ENCODE measurements around the gene PCBP4. TPM values are rescaled to one million over a fixed set of nuclear protein-coding genes. Genes with fewer than 3 reads are reported as not detected.

Gene PCBP4
- total RNA-seq, 1 donor from 2014 or later = 30.5 TPM

- Mint-ChIP-seq H3K4me1 (peaks cover 36% of the 10 kb centered on the region), H3K27ac (no peak overlapping the region), H3K4me3 (no peak overlapping the region), H3K36me3 (peaks cover 7% of the 10 kb centered on the region), H3K9me3 (no peaks in the 10 kb centered on the region), H3K27me3 (ENCODE audit: insufficient read depth, low read depth) (peaks cover 16% of the 10 kb centered on the region)
- no peak overlapping the region for H3K27ac ChIP-seq
- H3F3A ChIP-seq (ENCODE audit: low read depth) = peaks cover 36% of the 10 kb centered on the region
- H2AFZ ChIP-seq (replicated peaks) = no peak overlapping the region
- no peak overlapping the region for H3K4me2 ChIP-seq
- peaks cover 63% of the 10 kb centered on the region for H4K20me1 ChIP-seq (ENCODE audit: low read depth)
- DNase-seq (ENCODE audit: low spot score) = no peak
- TF ChIP-seq EZH2 (IDR thresholded peaks at IDR 0.05) (no peak), EZH2phosphoT487 (IDR thresholded peaks at IDR 0.05) (no peak)
- TF ChIP-seq, protein P1, sequence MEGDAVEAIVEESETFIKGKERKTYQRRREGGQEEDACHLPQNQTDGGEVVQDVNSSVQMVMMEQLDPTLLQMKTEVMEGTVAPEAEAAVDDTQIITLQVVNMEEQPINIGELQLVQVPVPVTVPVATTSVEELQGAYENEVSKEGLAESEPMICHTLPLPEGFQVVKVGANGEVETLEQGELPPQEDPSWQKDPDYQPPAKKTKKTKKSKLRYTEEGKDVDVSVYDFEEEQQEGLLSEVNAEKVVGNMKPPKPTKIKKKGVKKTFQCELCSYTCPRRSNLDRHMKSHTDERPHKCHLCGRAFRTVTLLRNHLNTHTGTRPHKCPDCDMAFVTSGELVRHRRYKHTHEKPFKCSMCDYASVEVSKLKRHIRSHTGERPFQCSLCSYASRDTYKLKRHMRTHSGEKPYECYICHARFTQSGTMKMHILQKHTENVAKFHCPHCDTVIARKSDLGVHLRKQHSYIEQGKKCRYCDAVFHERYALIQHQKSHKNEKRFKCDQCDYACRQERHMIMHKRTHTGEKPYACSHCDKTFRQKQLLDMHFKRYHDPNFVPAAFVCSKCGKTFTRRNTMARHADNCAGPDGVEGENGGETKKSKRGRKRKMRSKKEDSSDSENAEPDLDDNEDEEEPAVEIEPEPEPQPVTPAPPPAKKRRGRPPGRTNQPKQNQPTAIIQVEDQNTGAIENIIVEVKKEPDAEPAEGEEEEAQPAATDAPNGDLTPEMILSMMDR (IDR thresholded peaks at IDR 0.05) = no peak
- no peak overlapping the region for H3K9ac ChIP-seq
- no peaks in the 10 kb centered on the region for H3K79me2 ChIP-seq (ENCODE audit: low read depth)
- no peaks in the 10 kb centered on the region for H3K36me3 ChIP-seq
- H3K4me3 ChIP-seq = no peak overlapping the region
- H3K9me3 ChIP-seq (ENCODE audit: low read depth) = no peaks in the 10 kb centered on the region
- peaks cover 41% of the 10 kb centered on the region for H3K4me1 ChIP-seq
- peaks cover 49% of the 10 kb centered on the region for H3K27me3 ChIP-seq
Measured at GRCh38 chr3:51960386-51960785, 6.9 kb downstream of the PCBP4 start.

- Histone ChIP-seq H3K4me1 (peaks cover 34% of the 10 kb centered on the region), H2AFZ (replicated peaks) (no peak overlapping the region), H3K79me2 (ENCODE audit: low read depth) (no peaks in the 10 kb centered on the region), H3K4me2 (no peak overlapping the region), H3K9ac (no peak overlapping the region), H3K27me3 (peaks cover 56% of the 10 kb centered on the region), H3F3A (ENCODE audit: low read depth) (peaks cover 37% of the 10 kb centered on the region), H3K9me3 (ENCODE audit: low read depth) (no peaks in the 10 kb centered on the region), H4K20me1 (ENCODE audit: low read depth) (peaks cover 62% of the 10 kb centered on the region), H3K36me3 (no peaks in the 10 kb centered on the region), H3K4me3 (no peak overlapping the region), H3K27ac (no peak overlapping the region)
- no peak for DNase-seq (ENCODE audit: low spot score)
- H3K4me1 Mint-ChIP-seq = peaks cover 29% of the 10 kb centered on the region
- peaks cover 14% of the 10 kb centered on the region for H3K27me3 Mint-ChIP-seq (ENCODE audit: insufficient read depth, low read depth)
- H3K36me3 Mint-ChIP-seq = peaks cover 3% of the 10 kb centered on the region
- no peak overlapping the region for H3K27ac Mint-ChIP-seq
- no peak for TF ChIP-seq EZH2phosphoT487 (IDR thresholded peaks at IDR 0.05)
- TF ChIP-seq, protein P1 (IDR thresholded peaks at IDR 0.05) = no peak
- TF ChIP-seq EZH2 (IDR thresholded peaks at IDR 0.05) = no peak
- no peak overlapping the region for H3K4me3 Mint-ChIP-seq
- H3K9me3 Mint-ChIP-seq = no peaks in the 10 kb centered on the region
Measured at GRCh38 chr3:51959651-51960050, 7.6 kb downstream of the PCBP4 start.

- Mint-ChIP-seq H3K9me3 (no peaks in the 10 kb centered on the region), H3K4me1 (peaks cover 23% of the 10 kb centered on the region), H3K27ac (no peak overlapping the region), H3K27me3 (ENCODE audit: insufficient read depth, low read depth) (peaks cover 12% of the 10 kb centered on the region), H3K36me3 (peaks cover 3% of the 10 kb centered on the region), H3K4me3 (no peak overlapping the region)
- Histone ChIP-seq H3K4me2 (no peak overlapping the region), H3K79me2 (ENCODE audit: low read depth) (no peaks in the 10 kb centered on the region), H3K27ac (no peak overlapping the region), H2AFZ (replicated peaks) (no peak overlapping the region), H3K4me1 (peaks cover 26% of the 10 kb centered on the region), H4K20me1 (ENCODE audit: low read depth) (peaks cover 54% of the 10 kb centered on the region), H3K9me3 (ENCODE audit: low read depth) (no peaks in the 10 kb centered on the region), H3K27me3 (peaks cover 64% of the 10 kb centered on the region), H3K9ac (no peak overlapping the region), H3K4me3 (no peak overlapping the region), H3F3A (ENCODE audit: low read depth) (peaks cover 37% of the 10 kb centered on the region), H3K36me3 (no peaks in the 10 kb centered on the region)
- TF ChIP-seq, protein P1 (IDR thresholded peaks at IDR 0.05) = no peak
- no peak for TF ChIP-seq EZH2 (IDR thresholded peaks at IDR 0.05)
- no peak for TF ChIP-seq EZH2phosphoT487 (IDR thresholded peaks at IDR 0.05)
- no peak for DNase-seq (ENCODE audit: low spot score)
Measured at GRCh38 chr3:51958603-51959521, 8.4 kb downstream of the PCBP4 start.

Data from neural progenitor cell (in vitro differentiated cells).